HG02981 (cell line): ENCODE results near the gene H3-3A.

Experiments
- ATAC-seq: cut with Tn5 transposase; IDR thresholded peaks from one replicate; pipeline ENCODE4 v1.9.1; 2021; ENCODE audit warnings: mild to moderate bottlenecking, moderate library complexity; ENCODE audit not compliant: unreplicated experiment

Gene H3-3A

GRCh38 chr1:226052061-226052460, 10.5 kb upstream of the H3-3A start:
- no peak for ATAC-seq

- ATAC-seq = no peak
Observed at GRCh38 chr1:226054519-226055327, 7.8 kb upstream of the H3-3A start.

- no peak for ATAC-seq
Observed at GRCh38 chr1:226059709-226060108, 2.8 kb upstream of the H3-3A start.

GRCh38 chr1:226060427-226060826, 2.1 kb upstream of the H3-3A start:
- ATAC-seq = no peak

GRCh38 chr1:226061068-226061840, 1.3 kb upstream of the H3-3A start:
- ATAC-seq = no peak

GRCh38 chr1:226061841-226062557, 517 bp upstream of the H3-3A start:
- ATAC-seq = peak; percentile 46

- ATAC-seq = peak; percentile 9
Observed at GRCh38 chr1:226063224-226063976, 884 bp downstream of the H3-3A start.

- ATAC-seq = no peak
Observed at GRCh38 chr1:226063977-226064815, 1.7 kb downstream of the H3-3A start.

- ATAC-seq = no peak
Observed at GRCh38 chr1:226064816-226065248, 2.3 kb downstream of the H3-3A start.

GRCh38 chr1:226066415-226067078, 4.0 kb downstream of the H3-3A start:
- ATAC-seq = no peak

- no peak for ATAC-seq
Observed at GRCh38 chr1:226069811-226070489, 7.4 kb downstream of the H3-3A start.

- no peak for ATAC-seq
Observed at GRCh38 chr1:226072347-226072746, 9.8 kb downstream of the H3-3A start.

- ATAC-seq = no peak
Observed at GRCh38 chr1:226073184-226073950, 10.9 kb downstream of the H3-3A start.

- ATAC-seq = no peak
Observed at GRCh38 chr1:226074046-226074445, 11.5 kb downstream of the H3-3A start.

- no peak for ATAC-seq
Observed at GRCh38 chr1:226076378-226076777, 13.9 kb downstream of the H3-3A start.

- no peak for ATAC-seq
Observed at GRCh38 chr1:226078374-226078773, 15.9 kb downstream of the H3-3A start.

GRCh38 chr1:226082587-226082917, 20.0 kb downstream of the H3-3A start:
- no peak for ATAC-seq

GRCh38 chr1:226082959-226083301, 20.4 kb downstream of the H3-3A start:
- ATAC-seq = peak; percentile 22
